CD14-positive monocyte (primary cell): ENCODE measurements around the gene GOLGA8A. TPM values are rescaled to one million over a fixed set of nuclear protein-coding genes. Genes with fewer than 3 reads are reported as not detected.

Experiments used
- DNase-seq, 3 donors: peaks; one replicate each; pipeline ENCODE4 v3.0.0-alpha.2; 2011 to 2022
- H2AFZ ChIP-seq: 2 replicates; pipeline ENCODE4 v1.6.0; 2012; ENCODE audit warnings: mild to moderate bottlenecking, low read depth, low read length, inconsistent platforms; ENCODE audit not compliant: insufficient read depth, poor library complexity, severe bottlenecking
- H3K27ac ChIP-seq, 2 donors: 1 replicate in 1 of 2; 2 replicates in 1 of 2; pipeline ENCODE4 v1.5.1; 2012 to 2013; ENCODE audit warnings: low read length in 2 of 2, control low read depth in 1 of 2, inconsistent platforms in 1 of 2, low read depth in 1 of 2, mild to moderate bottlenecking in 1 of 2
- H3K27me3 ChIP-seq, 2 donors: one replicate each; pipeline versions ENCODE4 v1.6.0 to v1.6.1; 2011 to 2013; ENCODE audit warnings: low read length in 2 of 2; ENCODE audit not compliant: control insufficient read depth in 2 of 2, insufficient read depth in 2 of 2
- H3K36me3 ChIP-seq, 2 donors: replicated peaks in 1 of 2; 1 replicate in 1 of 2; 2 replicates in 1 of 2; pipeline versions ENCODE4 v1.5.1 to v1.6.1; 2012 to 2013; ENCODE audit warnings: low read length in 2 of 2, control low read depth in 1 of 2, inconsistent platforms in 1 of 2, mild to moderate bottlenecking in 1 of 2; ENCODE audit not compliant: insufficient read depth in 2 of 2, control insufficient read depth in 1 of 2
- H3K4me1 ChIP-seq, 2 donors: 1 replicate in 1 of 2; 2 replicates in 1 of 2; pipeline versions ENCODE4 v1.5.1 to v1.6.1; 2012 to 2013; ENCODE audit warnings: low read length in 2 of 2, control low read depth in 1 of 2, inconsistent platforms in 1 of 2, mild to moderate bottlenecking in 1 of 2, moderate library complexity in 1 of 2; ENCODE audit not compliant: insufficient read depth in 2 of 2, control insufficient read depth in 1 of 2
- H3K4me2 ChIP-seq: replicated peaks from 2 replicates; pipeline ENCODE3; 2012; ENCODE audit warnings: low read length, moderate library complexity, mild to moderate bottlenecking; ENCODE audit not compliant: poor library complexity, severe bottlenecking; ENCODE audit errors: extremely low read depth
- H3K4me3 ChIP-seq, 3 experiments: fragments of 200-600 bp in 1 of 3; sonication (generic) in 1 of 3; replicated peaks in 1 of 3; 1 replicate in 2 of 3; 2 replicates in 1 of 3; pipeline ENCODE4 v1.5.1; 2011 to 2013; ENCODE audit warnings: low read length in 3 of 3, mild to moderate bottlenecking in 3 of 3, control low read depth in 2 of 3, low read depth in 2 of 3, inconsistent platforms in 1 of 3, moderate library complexity in 1 of 3
- H3K79me2 ChIP-seq: 2 replicates; pipeline ENCODE4 v1.6.0; 2012; ENCODE audit warnings: mild to moderate bottlenecking, control low read depth, inconsistent platforms, low read length, moderate library complexity; ENCODE audit not compliant: insufficient read depth
- H3K9ac ChIP-seq: 2 replicates; pipeline ENCODE4 v1.6.0; 2017; ENCODE audit warnings: low read length, mild to moderate bottlenecking; ENCODE audit not compliant: insufficient read depth, poor library complexity, severe bottlenecking
- H3K9me3 ChIP-seq, 2 donors: replicated peaks in 1 of 2; 1 replicate in 1 of 2; 2 replicates in 1 of 2; pipeline versions ENCODE4 v1.5.1 to v1.6.1; 2012 to 2013; ENCODE audit warnings: low read length in 2 of 2, control low read depth in 1 of 2; ENCODE audit not compliant: control insufficient read depth in 1 of 2, insufficient read depth in 1 of 2
- H4K20me1 ChIP-seq: 2 replicates; pipeline ENCODE4 v1.6.0; 2012; ENCODE audit warnings: mild to moderate bottlenecking, low read length, control low read depth, moderate library complexity; ENCODE audit not compliant: insufficient read depth
- H3K27ac Mint-ChIP-seq, 7 donors: one replicate each; pipeline ENCODE4 v1.8.0; 2020; ENCODE audit warnings: mild to moderate bottlenecking in 7 of 7, mixed read lengths in 7 of 7, moderate library complexity in 6 of 7, inconsistent platforms in 2 of 7
- H3K27me3 Mint-ChIP-seq, 3 donors: one replicate each; pipeline ENCODE4 v1.8.0; 2021 to 2022; ENCODE audit warnings: low read depth in 3 of 3, mild to moderate bottlenecking in 3 of 3, mixed read lengths in 3 of 3, moderate library complexity in 3 of 3, inconsistent platforms in 1 of 3
- H3K36me3 Mint-ChIP-seq, 2 donors: one replicate each; pipeline ENCODE4 v1.8.0; 2020; ENCODE audit warnings: mixed read lengths in 2 of 2, inconsistent platforms in 1 of 2, mild to moderate bottlenecking in 1 of 2
- H3K4me1 Mint-ChIP-seq: one replicate; pipeline ENCODE4 v1.8.0; 2020; ENCODE audit warnings: mild to moderate bottlenecking, mixed read lengths
- H3K4me3 Mint-ChIP-seq, 2 donors: one replicate each; pipeline ENCODE4 v1.8.0; 2020; ENCODE audit warnings: mild to moderate bottlenecking in 2 of 2, mixed read lengths in 2 of 2, moderate library complexity in 1 of 2
- H3K9me3 Mint-ChIP-seq, 7 donors: one replicate each; pipeline ENCODE4 v1.8.0; 2020 to 2022; ENCODE audit warnings: mixed read lengths in 7 of 7, mild to moderate bottlenecking in 6 of 7, moderate library complexity in 6 of 7, inconsistent platforms in 2 of 7
- CTCF ChIP-seq: fragments of 200-600 bp; IDR thresholded peaks from one replicate; pipeline ENCODE4 v1.8.0; 2022; ENCODE audit warnings: antibody characterized with exemption, mild to moderate bottlenecking
- WGBS: methylation state at CpG from one replicate; pipeline ENCODE4 v1.1.5; 2013; ENCODE audit warnings: missing lambda C conversion rate; ENCODE audit not compliant: insufficient coverage; 5-methylcytosine and 5-hydroxymethylcytosine counted together
- intact Hi-C, 2 donors: fragments of 100-400 bp; cut with micrococcal nuclease; formaldehyde crosslinking; loops; one replicate each; pipeline versions ENCODE4 v1.15.0 to v1.15.1; 2023
- polyA plus RNA-seq, 3 donors: library from polyadenylated mRNA; depleted of rRNA in 1 of 3; unstranded in 2 of 3; stranded (reverse) in 1 of 3; fragments of 300-500 nt in 2 of 3; fragments of >200 nt in 1 of 3; fragmentation: Illumina TruSeq in 2 of 3; gene quantifications; 1 replicate in 2 of 3; 2 replicates in 1 of 3; pipeline ENCODE4 v1.2.3, GENCODE V29; 2012 to 2021

Gene GOLGA8A
- polyA plus RNA-seq, 3 donors = 0.03 to 14.8 TPM; not detected in 1

DNA sequence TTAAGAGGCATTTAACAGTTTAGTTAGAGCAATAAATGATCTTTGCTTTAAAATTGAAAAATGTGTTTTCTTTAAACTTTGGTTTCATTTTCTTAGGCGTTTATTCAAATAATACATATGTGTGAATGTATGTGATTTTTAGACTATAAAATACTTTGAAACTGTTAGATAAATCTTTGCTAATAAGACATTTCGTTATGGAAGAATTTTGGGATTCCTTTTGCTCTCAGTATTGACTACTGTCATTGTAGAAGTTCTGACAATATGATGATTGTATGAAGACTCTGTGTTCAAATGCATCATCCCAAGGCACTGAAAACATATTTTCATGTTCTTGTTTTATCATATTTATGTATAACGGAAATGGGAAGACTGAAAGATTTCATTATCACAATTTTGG, 43.8 kb upstream of the GOLGA8A start:
- no peak overlapping the region for H3K27ac Mint-ChIP-seq
- Histone ChIP-seq H3K4me2 (no peak overlapping the region), H4K20me1 (no peaks in the 10 kb centered on the region), H3K27ac (no peak overlapping the region), H3K79me2 (no peaks in the 10 kb centered on the region), H3K4me1 (no peaks in the 10 kb centered on the region), H2AFZ (no peak overlapping the region), H3K9me3 (no peaks in the 10 kb centered on the region), H3K27me3 (no peaks in the 10 kb centered on the region), H3K9ac (no peak overlapping the region), H3K4me3 (no peak overlapping the region), H3K36me3 (no peaks in the 10 kb centered on the region)
- DNase-seq = no peak
- peaks cover 0 to 4% (median 1%) of the 10 kb centered on the region in 7 donors for H3K9me3 Mint-ChIP-seq
- H3K4me3 Mint-ChIP-seq = no peak overlapping the region
- no peaks in the 10 kb centered on the region for H3K36me3 Mint-ChIP-seq
- no peak for TF ChIP-seq CTCF
- 100% methylated on average over 1 of the region's 3 CpGs for WGBS
- no peaks in the 10 kb centered on the region for H3K4me1 Mint-ChIP-seq
- intact Hi-C loops = no loop called here
- peaks cover 4 to 14% (median 14%) of the 10 kb centered on the region in 3 donors for H3K27me3 Mint-ChIP-seq

DNA sequence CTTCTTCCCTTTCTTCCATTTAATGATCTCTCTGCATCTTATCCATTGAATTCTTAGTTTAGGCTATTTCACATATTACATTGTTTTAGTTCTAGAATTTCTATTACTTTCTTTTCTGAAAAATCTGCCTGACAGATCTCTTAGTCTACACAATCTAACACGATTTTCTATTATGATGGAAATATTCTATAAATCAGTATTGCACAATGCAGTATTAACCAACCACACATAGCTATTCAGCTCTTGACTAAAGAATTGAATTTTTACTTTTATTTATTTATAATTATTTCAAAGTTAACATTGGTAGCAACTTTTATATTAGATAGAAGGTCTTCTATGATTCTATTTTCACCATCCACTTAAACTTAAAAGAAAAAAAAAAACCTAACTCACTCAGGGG, 36.2 kb upstream of the GOLGA8A start:
- Histone ChIP-seq H3K4me1 (no peaks in the 10 kb centered on the region), H2AFZ (no peak overlapping the region), H3K4me2 (no peak overlapping the region), H3K27me3 (no peaks in the 10 kb centered on the region), H3K79me2 (no peaks in the 10 kb centered on the region), H3K9ac (no peak overlapping the region), H3K27ac (no peak overlapping the region), H4K20me1 (no peaks in the 10 kb centered on the region), H3K36me3 (no peaks in the 10 kb centered on the region), H3K4me3 (no peak overlapping the region), H3K9me3 (no peaks in the 10 kb centered on the region)
- Mint-ChIP-seq H3K27ac (no peak overlapping the region), H3K4me3 (no peak overlapping the region), H3K9me3 (peaks cover 0 to 2% (median 0%) of the 10 kb centered on the region in 7 donors), H3K4me1 (no peaks in the 10 kb centered on the region), H3K27me3 (peaks cover 3 to 5% (median 4%) of the 10 kb centered on the region in 3 donors), H3K36me3 (no peaks in the 10 kb centered on the region)
- no CpG with 5 or more reads among the region's 1 CpG for WGBS
- no peak for DNase-seq
- intact Hi-C loops = no loop called here
- TF ChIP-seq CTCF = no peak
